Heart left ventricle (tissue), 16 donors: ENCODE measurements around the gene INSM2. TPM values are rescaled to one million over a fixed set of nuclear protein-coding genes. Genes with fewer than 3 reads are reported as not detected.
A peak's percentile ranks its signal among the peaks of the same experiment; 100 is the strongest.

ENCODE experiments used
- ATAC-seq, 4 donors: fragments of 200-7000 bp; cut with Tn5 transposase; one replicate each; pipeline ENCODE4 v1.9.1; 2020 to 2022; ENCODE audit warnings: moderate library complexity in 4 of 4, mild to moderate bottlenecking in 3 of 4, moderate number of reproducible peaks in 1 of 4
- DNase-seq, 5 donors: peaks; one replicate each; pipeline ENCODE4 v3.0.0-alpha.2; 2020
- H3K27ac ChIP-seq, 12 donors: fragments of 200-600 bp; sonication (generic) in 4 of 12; one replicate each; pipeline versions ENCODE4 v1.5.0 to v1.8.0; 2016 to 2022; ENCODE audit warnings: mild to moderate bottlenecking in 2 of 12
- H3K27me3 ChIP-seq, 9 donors: fragments of 200-600 bp; sonication (generic) in 2 of 9; one replicate each; pipeline versions ENCODE4 v1.5.1 to v1.8.0; 2016 to 2022; ENCODE audit warnings: mild to moderate bottlenecking in 3 of 9
- H3K36me3 ChIP-seq, 9 donors: fragments of 200-600 bp; sonication (generic) in 2 of 9; one replicate each; pipeline versions ENCODE4 v1.5.0 to v1.8.0; 2018 to 2022; ENCODE audit warnings: mild to moderate bottlenecking in 2 of 9
- H3K4me1 ChIP-seq, 12 donors: fragments of 200-600 bp; sonication (generic) in 4 of 12; one replicate each; pipeline versions ENCODE4 v1.5.0 to v1.8.0; 2016 to 2022; ENCODE audit warnings: mild to moderate bottlenecking in 3 of 12
- H3K4me3 ChIP-seq, 12 donors: fragments of 200-600 bp; sonication (generic) in 4 of 12; one replicate each; pipeline versions ENCODE4 v1.5.0 to v1.8.0; 2017 to 2022; ENCODE audit warnings: mild to moderate bottlenecking in 9 of 12, moderate library complexity in 4 of 12
- H3K9me3 ChIP-seq, 12 donors: fragments of 200-600 bp; sonication (generic) in 4 of 12; one replicate each; pipeline versions ENCODE4 v1.5.0 to v1.8.0; 2016 to 2022; ENCODE audit warnings: mild to moderate bottlenecking in 1 of 12
- CTCF ChIP-seq, 12 donors: fragments of 200-600 bp; sonication (generic) in 4 of 12; IDR thresholded peaks; one replicate each; pipeline versions ENCODE4 v1.5.0 to v1.8.0; 2018 to 2022; ENCODE audit warnings: antibody characterized with exemption in 12 of 12, mild to moderate bottlenecking in 5 of 12
- POLR2A ChIP-seq, 2 donors: fragments of 450-650 bp; IDR thresholded peaks; one replicate each; pipeline ENCODE4 v1.6.1; 2017; ENCODE audit warnings: antibody characterized with exemption in 2 of 2, mild to moderate bottlenecking in 2 of 2, moderate library complexity in 2 of 2
- WGBS, 4 donors: extraction: QIAGEN DNeasy Blood & Tissue Kit in 2 of 4; methylation state at CpG; one replicate each; pipeline versions ENCODE4 v1.1.5 to v1.1.7; 2013 to 2018; 5-methylcytosine and 5-hydroxymethylcytosine counted together
- intact Hi-C, 10 donors: fragments of 100-400 bp; cut with DNase I; formaldehyde crosslinking; loops; one replicate each; pipeline versions ENCODE4 v1.11.1 to v1.14.2; 2022
- polyA plus RNA-seq, 2 donors: library from polyadenylated mRNA; stranded (reverse); fragments of 200-250 nt; gene quantifications; one replicate each; pipeline ENCODE4 v1.2.3, GENCODE V29; 2013
- total RNA-seq, 9 donors: library from RNA; depleted of rRNA in 2 of 9; stranded (reverse); fragments of >200 nt in 2 of 9; fragmentation: NEBNext Ultra II Directional in 3 of 9; extraction: Animal tissue kit (Norgen Biotek cat#: 25700) in 3 of 9; gene quantifications; one replicate each; pipeline versions ENCODE4 v1.1.0 to v1.2.4, GENCODE V29; 2016 to 2023
- donor health status: ischemic (EF 13 %, LVEDD 7.1; RV severe dilation, severe dysfunction).
- donor health status: healthy with polysubstance abuse.
- donor health status: DM: no; HTN: yes; CAD: no.
- donor health status: DM: no; HTN: no; CAD: no.
- donor health status: ischemic (EF 25% LVEDD 6.9; RV normal size, moderate dysfunction).
- donor health status: ischemic (EF 25% LVEDD 5.7; RV mildly dilated, moderate dysfunction).
- donor health status: healthy.
- donor health status: DM: yes; HTN: yes; CAD: no.
- donor health status: ischemic (EF 35%, LVEDD 5.7; RV mildly dilated, moderate dysfunction).
- donor health status: nonischemic (EF 11% LVEDD 7.7; RV severe dilation, severe dysfunction).
- donor health status: DM: yes; HTN: yes; CAD: no.
- donor health status: PGD.
- donor health status: ischemic (EF 29% LVEDD 5.4; RV normal size, mild dysfunction).
- donor health status: nonischemic (EF 23%, LVEDD 6.1; RV moderate dilation, normal function).

Gene INSM2
- total and polyA plus RNA-seq, 11 donors: not detected

- Histone ChIP-seq H3K4me3 (no peak overlapping the region), H3K9me3 (peaks cover 0 to 9% (median 0%) of the 10 kb centered on the region in 12 donors), H3K4me1 (no peaks in the 10 kb centered on the region), H3K27ac (no peak overlapping the region), H3K27me3 (peaks cover 0 to 36% (median 24%) of the 10 kb centered on the region in 9 donors), H3K36me3 (no peaks in the 10 kb centered on the region)
- intact Hi-C loops: no loop called here
- 86 to 91% (median 87%) methylated on average over 2 of the region's 2 CpGs for WGBS, 4 donors
- TF ChIP-seq POLR2A (IDR thresholded peaks at IDR 0.05) (no peak), CTCF (IDR thresholded peaks at IDR 0.05) (no peak)
- no peak for ATAC-seq
- DNase-seq: no peak
Measured at GRCh38 chr14:35526962-35527361, 7.0 kb upstream of the INSM2 start.

GRCh38 chr14:35531960-35532747 is 1.8 kb upstream of the INSM2 start:
- Histone ChIP-seq H3K27me3 (peaks cover 27 to 77% (median 64%) of the 10 kb centered on the region in 9 donors), H3K4me3 (no peak overlapping the region), H3K36me3 (no peaks in the 10 kb centered on the region), H3K27ac (no peak overlapping the region), H3K4me1 (peaks cover 0 to 31% (median 27%) of the 10 kb centered on the region in 12 donors), H3K9me3 (no peaks in the 10 kb centered on the region)
- intact Hi-C loops: no loop called here
- WGBS, 4 donors: 76 to 82% (median 82%) methylated on average over 1 of the region's 1 CpG
- no peak for ATAC-seq
- DNase-seq: no peak
- TF ChIP-seq POLR2A (IDR thresholded peaks at IDR 0.05) (no peak), CTCF (IDR thresholded peaks at IDR 0.05) (no peak)

GRCh38 chr14:35532783-35533356 is 1.1 kb upstream of the INSM2 start:
- DNase-seq (no peak), ATAC-seq (no peak)
- Histone ChIP-seq H3K36me3 (peaks cover 0 to 6% (median 3%) of the 10 kb centered on the region in 9 donors), H3K9me3 (no peaks in the 10 kb centered on the region), H3K27me3 (peaks cover 27 to 77% (median 64%) of the 10 kb centered on the region in 9 donors), H3K4me1 (peaks cover 0 to 31% (median 27%) of the 10 kb centered on the region in 12 donors), H3K27ac (no peak overlapping the region), H3K4me3 (peak overlapping the region; percentile 36 to 58 (median 54))
- WGBS, 4 donors: 11 to 16% (median 13%) methylated on average over 6 of the region's 6 CpGs
- TF ChIP-seq CTCF (IDR thresholded peaks at IDR 0.05) (no peak), POLR2A (IDR thresholded peaks at IDR 0.05) (no peak)
- intact Hi-C loops: no loop called here

- H3K27me3 ChIP-seq: peaks cover 27 to 73% (median 59%) of the 10 kb centered on the region in 9 donors
- H3K9me3 ChIP-seq: no peaks in the 10 kb centered on the region
- TF ChIP-seq POLR2A (IDR thresholded peaks at IDR 0.05): no peak
- TF ChIP-seq CTCF (IDR thresholded peaks at IDR 0.05): no peak
- ATAC-seq: no peak
- WGBS, 4 donors: 0 to 2% (median 2%) methylated on average over 49 to 77 of the region's 77 CpGs
- peak overlapping the region; percentile 36 to 58 (median 54) for H3K4me3 ChIP-seq
- peaks cover 0 to 31% (median 27%) of the 10 kb centered on the region in 12 donors for H3K4me1 ChIP-seq
- no peak overlapping the region for H3K27ac ChIP-seq
- H3K36me3 ChIP-seq: peaks cover 0 to 11% (median 6%) of the 10 kb centered on the region in 9 donors
- intact Hi-C loops: no loop called here
- peak in 1 of 5 donors; percentile 65 for DNase-seq
Measured at GRCh38 chr14:35534208-35534872, 376 bp downstream of the INSM2 start.
